ENCODE results near the gene PSME3IP1.

GRCh38 chr16:57153841-57154240 is 32.0 kb downstream of the PSME3IP1 start:
- TF ChIP-seq CTCF (IDR thresholded peaks at IDR 0.05) (no peak), ZFX (IDR thresholded peaks at IDR 0.05; ENCODE audit: borderline replicate concordance) (no peak)
